OCI-LY1 (cell line): Measurements from ENCODE around the gene EVA1C.

Experiments
- H2AFZ ChIP-seq: fragments of 200-600 bp; sonication (generic), shearing (Covaris generic); 2 replicates; pipeline ENCODE4 v1.6.0; 2014; ENCODE audit warnings: antibody characterized with exemption, mild to moderate bottlenecking, low read length
- H3F3A ChIP-seq: fragments of 200-600 bp; sonication (generic), shearing (Covaris generic); 2 replicates; pipeline ENCODE4 v1.6.0; 2014; ENCODE audit warnings: mild to moderate bottlenecking, antibody characterized with exemption, low read length, moderate library complexity; ENCODE audit not compliant: insufficient read depth
- H3K27ac ChIP-seq: fragments of 200-600 bp; sonication (generic); 2 replicates; pipeline ENCODE4 v1.5.1; 2014; ENCODE audit warnings: low read length, mixed run types, mild to moderate bottlenecking, low read depth; ENCODE audit not compliant: poor library complexity, severe bottlenecking
- H3K27me3 ChIP-seq: fragments of 200-600 bp; sonication (generic); 2 replicates; pipeline ENCODE4 v1.6.0; 2014; ENCODE audit warnings: antibody characterized with exemption, mild to moderate bottlenecking, low read length, moderate library complexity; ENCODE audit not compliant: insufficient read depth
- H3K36me3 ChIP-seq: fragments of 200-600 bp; sonication (generic); 2 replicates; pipeline ENCODE4 v1.6.1; 2014; ENCODE audit warnings: mild to moderate bottlenecking, antibody characterized with exemption, low read length, moderate library complexity, mixed read lengths; ENCODE audit not compliant: insufficient read depth
- H3K4me1 ChIP-seq: fragments of 200-600 bp; sonication (generic); 2 replicates; pipeline ENCODE4 v1.5.1; 2014; ENCODE audit warnings: mild to moderate bottlenecking, low read length, moderate library complexity; ENCODE audit not compliant: insufficient read depth, severe bottlenecking
- H3K4me2 ChIP-seq: fragments of 200-600 bp; sonication (generic), shearing (Covaris generic); 2 replicates; pipeline ENCODE4 v1.6.1; 2014; ENCODE audit warnings: low read length
- H3K4me3 ChIP-seq: fragments of 200-600 bp; sonication (generic); 2 replicates; pipeline ENCODE4 v1.5.1; 2014; ENCODE audit warnings: low read length, low read depth, mild to moderate bottlenecking, mixed read lengths; ENCODE audit not compliant: poor library complexity, severe bottlenecking
- H3K79me2 ChIP-seq: fragments of 200-600 bp; shearing (Covaris generic); 2 replicates; pipeline ENCODE4 v1.6.1; 2016; ENCODE audit warnings: mixed run types, low read length, mixed read lengths; ENCODE audit not compliant: insufficient read depth
- H3K9ac ChIP-seq: fragments of 200-600 bp; sonication (generic), shearing (Covaris generic); 2 replicates; pipeline ENCODE4 v1.6.1; 2014; ENCODE audit warnings: mild to moderate bottlenecking, low read length, mixed read lengths
- H3K9me2 ChIP-seq: fragments of 200-600 bp; sonication (generic), shearing (Covaris generic); 2 replicates; pipeline ENCODE4 v1.6.1; 2014; ENCODE audit warnings: low read depth, mild to moderate bottlenecking, low read length, mixed read lengths
- H3K9me3 ChIP-seq: fragments of 200-600 bp; shearing (Covaris generic); 2 replicates; pipeline ENCODE4 v1.6.1; 2014; ENCODE audit warnings: low read length, mixed read lengths
- H4K20me1 ChIP-seq: fragments of 200-600 bp; sonication (generic), shearing (Covaris generic); 2 replicates; pipeline ENCODE4 v1.6.0; 2016; ENCODE audit warnings: mild to moderate bottlenecking, low read length; ENCODE audit not compliant: insufficient read depth
- CTCF ChIP-seq: fragments of 200-600 bp; sonication (generic), shearing (Covaris generic); IDR thresholded peaks from 2 replicates; pipeline ENCODE4 v1.5.1; 2017; ENCODE audit warnings: mild to moderate bottlenecking, antibody characterized with exemption, low read length, moderate library complexity, mixed read lengths
- EZH2 ChIP-seq: fragments of 200-600 bp; sonication (generic), shearing (Covaris generic); IDR thresholded peaks from 2 replicates; pipeline ENCODE4 v1.8.0; 2017; ENCODE audit warnings: borderline replicate concordance, mixed run types, mild to moderate bottlenecking, antibody characterized with exemption, low read length, moderate library complexity, mixed read lengths

Gene EVA1C

DNA sequence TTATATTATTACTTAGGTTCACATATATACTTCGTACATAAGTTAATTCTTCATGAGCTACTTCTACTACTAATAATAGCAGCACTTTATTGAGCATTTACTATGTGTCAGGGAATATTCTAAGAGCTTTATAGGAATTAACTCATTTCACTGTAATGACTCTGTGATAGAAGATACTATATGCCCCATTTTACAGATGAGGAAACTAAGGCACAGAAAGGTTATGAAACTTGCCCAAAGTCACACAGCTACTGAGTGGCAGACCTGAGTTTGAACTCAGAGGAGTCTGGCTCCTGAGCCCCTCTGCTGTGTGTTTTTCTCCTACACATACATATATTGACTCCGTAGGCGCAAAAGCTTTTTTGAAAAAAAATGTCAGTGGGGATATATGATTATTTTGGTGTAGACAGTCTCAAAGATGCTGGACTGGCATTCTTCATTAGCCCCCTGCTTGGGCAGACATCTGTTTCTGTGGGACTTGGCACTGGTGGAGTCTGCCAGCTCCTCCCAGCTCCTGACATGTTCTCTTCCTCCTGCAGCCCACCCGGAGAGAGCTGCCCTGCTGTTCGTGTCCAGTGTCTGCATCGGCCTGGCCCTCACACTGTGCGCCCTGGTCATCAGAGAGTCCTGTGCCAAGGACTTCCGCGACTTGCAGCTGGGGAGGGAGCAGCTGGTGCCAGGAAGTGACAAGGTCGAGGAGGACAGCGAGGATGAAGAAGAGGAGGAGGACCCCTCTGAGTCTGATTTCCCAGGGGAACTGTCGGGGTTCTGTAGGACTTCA, 102.0 kb downstream of the EVA1C start:
- H3K9ac ChIP-seq: no peak overlapping the region
- no peak overlapping the region for H3K4me2 ChIP-seq
- H3K36me3 ChIP-seq: no peaks in the 10 kb centered on the region
- no peaks in the 10 kb centered on the region for H3K4me1 ChIP-seq
- no peaks in the 10 kb centered on the region for H3F3A ChIP-seq
- H3K79me2 ChIP-seq: no peaks in the 10 kb centered on the region
- no peaks in the 10 kb centered on the region for H3K9me2 ChIP-seq
- H3K27me3 ChIP-seq: no peaks in the 10 kb centered on the region
- no peak overlapping the region for H2AFZ ChIP-seq
- H3K4me3 ChIP-seq: no peak overlapping the region
- TF ChIP-seq CTCF (no peak), EZH2 (no peak)
- no peaks in the 10 kb centered on the region for H3K9me3 ChIP-seq
- no peaks in the 10 kb centered on the region for H4K20me1 ChIP-seq
- H3K27ac ChIP-seq: no peak overlapping the region

GRCh38 chr21:32515874-32516273, 103.4 kb downstream of the EVA1C start:
- Histone ChIP-seq H3K9ac (no peak overlapping the region), H4K20me1 (no peaks in the 10 kb centered on the region), H3K36me3 (no peaks in the 10 kb centered on the region), H3K4me3 (no peak overlapping the region), H3K4me1 (no peaks in the 10 kb centered on the region), H3K27me3 (no peaks in the 10 kb centered on the region), H3K79me2 (no peaks in the 10 kb centered on the region), H3K4me2 (no peak overlapping the region), H3F3A (no peaks in the 10 kb centered on the region), H2AFZ (no peak overlapping the region), H3K9me2 (no peaks in the 10 kb centered on the region), H3K9me3 (no peaks in the 10 kb centered on the region), H3K27ac (no peak overlapping the region)
- TF ChIP-seq CTCF: no peak
- no peak for TF ChIP-seq EZH2

DNA sequence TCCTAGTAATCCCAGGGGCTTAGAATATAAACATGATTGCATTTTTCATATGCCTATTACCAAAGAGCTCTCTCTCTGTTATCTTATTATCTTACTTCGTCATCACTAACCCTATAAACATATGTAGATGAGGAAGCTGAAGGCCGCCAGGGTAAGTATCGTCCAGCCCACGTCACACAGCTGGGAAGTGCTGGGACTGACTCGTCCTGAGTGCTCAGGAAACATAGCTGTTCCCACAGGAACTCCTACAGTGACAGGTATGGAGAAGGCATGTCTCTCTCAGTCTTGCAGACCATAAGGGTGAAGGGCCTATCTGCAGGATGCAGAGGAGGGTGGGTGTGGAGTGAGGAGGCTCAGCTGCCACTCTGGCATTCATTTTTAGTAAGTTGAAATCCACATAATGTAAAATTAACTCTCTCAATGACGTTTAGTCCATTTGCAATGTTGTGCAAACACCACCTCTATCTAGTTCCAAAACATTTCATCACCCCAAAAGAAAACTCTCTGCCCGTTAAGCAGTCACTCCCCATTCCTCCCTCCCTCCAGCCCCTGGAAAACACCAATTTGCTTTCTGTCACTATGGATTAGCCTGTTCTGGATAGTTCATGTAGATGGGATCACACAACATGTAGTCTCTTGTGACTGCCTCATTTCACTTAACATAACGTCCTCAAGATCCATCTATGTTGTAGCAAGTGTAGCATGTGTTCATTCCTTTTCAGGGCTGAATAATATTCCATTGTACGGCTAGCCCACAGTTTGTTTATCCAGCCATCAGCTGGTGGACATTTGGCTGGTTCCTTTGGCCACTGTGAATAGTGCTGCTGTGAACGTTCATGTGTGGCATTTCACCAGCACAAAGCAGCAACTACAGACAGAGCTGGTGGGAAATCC, 104.5 kb downstream of the EVA1C start:
- no peak overlapping the region for H3K4me2 ChIP-seq

More for the DNA sequence above, 104.5 kb downstream of the EVA1C start:
- Histone ChIP-seq H2AFZ (no peak overlapping the region), H3K4me1 (no peaks in the 10 kb centered on the region), H3K27ac (no peak overlapping the region), H3F3A (no peaks in the 10 kb centered on the region), H3K9me2 (no peaks in the 10 kb centered on the region), H4K20me1 (no peaks in the 10 kb centered on the region), H3K79me2 (no peaks in the 10 kb centered on the region), H3K36me3 (no peaks in the 10 kb centered on the region), H3K4me3 (no peak overlapping the region), H3K9ac (no peak overlapping the region), H3K27me3 (no peaks in the 10 kb centered on the region; the same call in 1 of the 2 replicates), H3K9me3 (no peaks in the 10 kb centered on the region)
- TF ChIP-seq CTCF: no peak
- TF ChIP-seq EZH2: no peak
